Right atrium auricular region (tissue), 2 donors: ENCODE results near the gene PLXND1. TPM values are rescaled to one million over a fixed set of nuclear protein-coding genes. Genes with fewer than 3 reads are reported as not detected.

Source experiments
- DNase-seq: peaks from one replicate; pipeline ENCODE4 v3.0.0-alpha.2; 2019; ENCODE audit warnings: low spot score
- H3K27ac ChIP-seq, 2 donors: fragments of 200-600 bp; sonication (generic); 1 replicate in 1 of 2; 2 replicates in 1 of 2; pipeline ENCODE4 v1.5.1; 2016 to 2019
- H3K27me3 ChIP-seq, 2 donors: fragments of 200-600 bp; sonication (generic); one replicate each; pipeline versions ENCODE4 v1.5.1 to v1.6.0; 2017 to 2019
- H3K36me3 ChIP-seq: fragments of 200-600 bp; sonication (generic); one replicate; pipeline ENCODE4 v1.5.1; 2016
- H3K4me1 ChIP-seq, 2 donors: fragments of 200-600 bp; sonication (generic); one replicate each; pipeline versions ENCODE4 v1.5.1 to v1.6.0; 2017 to 2019
- H3K4me3 ChIP-seq, 2 donors: fragments of 200-600 bp; sonication (generic); 1 replicate in 1 of 2; 2 replicates in 1 of 2; pipeline ENCODE4 v1.5.1; 2017 to 2019; ENCODE audit warnings: mild to moderate bottlenecking in 1 of 2, moderate library complexity in 1 of 2
- H3K9me3 ChIP-seq, 2 donors: fragments of 200-600 bp; sonication (generic); one replicate each; pipeline ENCODE4 v1.5.1; 2019
- CTCF ChIP-seq, 2 donors: fragments of 200-600 bp; sonication (generic); IDR thresholded peaks; one replicate each; pipeline ENCODE4 v1.5.1; 2019; ENCODE audit warnings: antibody characterized with exemption in 2 of 2
- total RNA-seq, 2 donors: library from RNA; depleted of rRNA; stranded (reverse); fragments of >200 nt; gene quantifications; one replicate each; pipeline ENCODE4 v1.1.0, GENCODE V29; 2016

The PLXND1 gene
- total RNA-seq, 2 donors from 2014 or later, result 44.5 to 93.1 TPM

DNA sequence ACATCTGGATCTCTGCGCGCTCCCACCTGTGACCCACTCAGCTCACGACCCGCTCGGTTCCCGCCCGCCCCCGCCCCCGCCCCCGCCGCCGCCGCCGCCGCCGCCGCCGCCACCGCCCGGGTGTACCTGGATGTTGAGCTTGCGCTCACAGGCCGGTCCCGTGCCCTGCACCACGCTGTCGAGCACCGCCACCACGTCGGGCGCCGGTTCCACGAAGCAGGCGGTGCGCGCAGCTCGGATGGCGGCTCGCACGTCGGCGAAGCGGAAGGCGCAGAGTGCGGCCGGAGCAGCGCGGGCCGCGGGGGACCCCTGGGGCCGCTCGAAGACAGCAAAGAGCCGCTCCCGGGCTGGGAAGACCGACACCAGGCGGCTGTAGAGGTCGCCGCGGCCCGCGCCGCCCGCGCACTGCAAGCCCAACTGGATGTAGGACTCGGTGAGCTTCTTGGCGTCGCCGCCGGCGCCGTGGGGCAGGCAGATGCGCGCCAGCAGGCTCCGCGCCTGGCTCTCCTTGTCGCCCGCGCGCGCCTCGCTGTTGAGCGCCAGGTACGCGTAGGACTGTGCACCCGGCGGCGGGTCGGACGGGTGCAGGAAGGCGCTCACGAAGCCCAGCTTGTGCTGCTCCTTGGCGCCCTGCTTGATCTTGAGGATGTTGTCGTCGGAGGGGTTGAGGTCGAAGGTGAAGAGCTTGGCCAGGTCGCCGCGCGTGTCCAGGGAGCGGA lies 1.1 kb downstream of the PLXND1 start:
- Histone ChIP-seq H3K27ac (peak overlapping the region; percentile 87 to 90), H3K36me3 (no peaks in the 10 kb centered on the region), H3K4me1 (peaks cover 0 to 89% of the 10 kb centered on the region in 2 donors), H3K9me3 (no peaks in the 10 kb centered on the region), H3K4me3 (peak overlapping the region; percentile 75), H3K27me3 (no peaks in the 10 kb centered on the region)
- DNase-seq, result no peak
- no peak for TF ChIP-seq CTCF (IDR thresholded peaks at IDR 0.05)

GRCh38 chr3:129604767-129605166 lies 1.7 kb downstream of the PLXND1 start:
- Histone ChIP-seq H3K27ac (peak overlapping the region; percentile 87 to 90), H3K9me3 (no peaks in the 10 kb centered on the region), H3K36me3 (no peaks in the 10 kb centered on the region), H3K4me1 (peaks cover 0 to 89% of the 10 kb centered on the region in 2 donors), H3K4me3 (peak overlapping the region; percentile 75), H3K27me3 (no peaks in the 10 kb centered on the region)
- no peak for DNase-seq
- TF ChIP-seq CTCF (IDR thresholded peaks at IDR 0.05), result no peak

DNA sequence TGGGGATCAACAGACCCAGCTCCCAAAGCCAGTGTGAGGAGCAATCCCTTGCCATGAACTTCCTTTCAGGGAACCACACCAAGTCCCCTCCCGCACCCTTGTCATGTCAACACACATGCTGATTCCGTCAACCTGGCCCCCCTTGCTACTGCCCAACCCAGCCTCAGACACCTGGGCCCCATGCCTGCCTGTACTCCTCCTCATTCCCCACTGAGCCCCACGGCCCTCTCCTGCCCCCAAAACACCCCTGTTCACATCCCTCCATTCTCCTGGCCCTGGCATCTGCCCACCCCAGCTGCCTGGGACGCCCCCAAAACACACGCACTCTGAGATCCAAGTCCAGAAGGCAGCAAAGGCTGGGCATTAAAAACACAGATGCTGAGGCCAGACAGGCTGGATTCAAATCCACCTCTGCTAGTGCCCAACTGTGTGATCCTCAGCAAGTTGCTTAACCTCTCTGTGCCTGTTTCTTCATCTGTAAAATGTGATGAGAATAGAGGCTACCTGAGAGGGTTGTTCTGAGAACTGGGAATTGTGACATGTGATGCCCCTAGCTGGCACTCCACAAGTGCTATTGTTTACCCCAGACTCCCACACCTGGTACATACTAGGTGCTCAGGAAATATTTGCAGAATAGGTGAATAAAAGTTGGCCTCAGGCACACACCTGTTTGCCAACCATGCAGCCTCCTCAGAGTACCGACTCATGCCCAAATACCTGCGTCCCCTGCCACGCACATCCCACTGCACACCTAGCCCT lies 2.3 kb downstream of the PLXND1 start:
- no peak for TF ChIP-seq CTCF (IDR thresholded peaks at IDR 0.05)
- Histone ChIP-seq H3K9me3 (no peaks in the 10 kb centered on the region), H3K27ac (peak overlapping the region; percentile 87 to 90), H3K4me3 (peak overlapping the region; percentile 75), H3K36me3 (no peaks in the 10 kb centered on the region), H3K4me1 (peaks cover 0 to 89% of the 10 kb centered on the region in 2 donors), H3K27me3 (no peaks in the 10 kb centered on the region)
- no peak for DNase-seq

DNA sequence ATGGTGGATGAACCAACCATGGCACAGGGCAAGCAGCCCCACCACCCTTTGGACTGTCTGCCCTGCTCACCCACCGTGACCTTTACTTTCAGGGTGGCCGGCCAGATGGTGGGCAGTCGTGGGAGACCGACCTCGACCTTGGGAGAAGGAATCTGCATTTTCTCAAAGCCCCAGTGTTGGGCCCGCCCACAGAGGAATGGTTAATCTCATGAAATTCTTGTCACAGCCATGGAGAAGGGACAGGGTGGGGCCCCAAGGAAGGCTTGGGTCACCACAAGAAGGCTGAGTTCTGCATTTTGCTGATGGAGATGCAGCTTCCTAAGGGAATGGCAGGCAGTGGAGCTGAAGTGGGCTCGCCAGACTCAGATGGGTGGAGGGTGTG lies 2.9 kb downstream of the PLXND1 start:
- H3K9me3 ChIP-seq, result no peaks in the 10 kb centered on the region
- H3K36me3 ChIP-seq, result no peaks in the 10 kb centered on the region
- peaks cover 0 to 89% of the 10 kb centered on the region in 2 donors for H3K4me1 ChIP-seq
- H3K27me3 ChIP-seq, result no peaks in the 10 kb centered on the region
- peak overlapping the region; percentile 87 to 90 for H3K27ac ChIP-seq
- no peak for DNase-seq
- no peak for TF ChIP-seq CTCF (IDR thresholded peaks at IDR 0.05)
- peak overlapping the region; percentile 75 for H3K4me3 ChIP-seq

DNA sequence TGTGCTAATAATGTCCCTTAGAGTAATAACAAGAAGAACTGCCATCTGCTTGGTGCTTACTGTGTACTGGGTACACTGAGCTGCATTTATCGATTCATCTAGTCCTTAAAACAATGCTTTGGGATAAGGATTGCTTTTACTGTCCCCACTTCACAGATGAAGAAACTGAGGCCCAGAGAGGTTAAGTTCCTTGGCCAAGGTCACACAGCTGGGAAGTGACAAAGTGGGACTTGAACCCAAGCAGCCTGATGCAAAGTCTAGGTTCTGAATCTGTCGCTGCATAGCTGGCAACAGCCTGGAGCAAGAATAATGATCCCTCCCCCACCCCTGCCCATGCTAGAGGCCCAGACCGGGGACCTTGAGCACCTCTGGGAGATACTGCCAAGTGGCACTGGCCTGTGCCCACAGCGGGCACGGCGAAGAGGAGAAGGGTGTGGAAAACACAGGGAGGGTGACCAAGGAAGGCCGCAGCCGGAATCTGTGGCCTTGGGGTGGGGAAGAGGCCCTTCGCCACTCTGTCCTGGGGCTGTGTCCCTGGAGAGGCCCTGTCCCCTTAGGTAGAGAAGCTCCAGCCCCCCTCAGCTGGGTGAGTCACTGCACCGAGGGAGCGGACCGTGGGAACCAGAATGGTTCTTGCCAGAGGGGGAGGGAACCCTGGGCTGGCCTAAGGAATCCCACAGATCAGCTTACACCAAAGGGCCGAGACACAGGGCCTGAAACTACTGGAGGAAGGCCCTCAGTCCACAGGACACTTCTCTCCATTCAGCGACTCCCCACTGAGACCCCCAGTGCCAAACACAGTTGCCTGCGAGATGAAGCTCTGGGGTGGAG lies 3.5 kb downstream of the PLXND1 start:
- no peaks in the 10 kb centered on the region for H3K27me3 ChIP-seq
- no peak for TF ChIP-seq CTCF (IDR thresholded peaks at IDR 0.05)
- H3K9me3 ChIP-seq, result no peaks in the 10 kb centered on the region
- H3K4me3 ChIP-seq, result peak overlapping the region; percentile 75
- no peaks in the 10 kb centered on the region for H3K36me3 ChIP-seq
- H3K27ac ChIP-seq, result peak overlapping the region; percentile 87 to 90
- DNase-seq, result peak; percentile 92
- peaks cover 0 to 89% of the 10 kb centered on the region in 2 donors for H3K4me1 ChIP-seq
